Measurements from ENCODE around the gene BIRC2.
"Not testable (repeated sequence)": the region's sequence is repeated elsewhere in the genome, so short reads cannot be mapped to it uniquely, and the experiment has no call there.

BIRC2 gene

DNA sequence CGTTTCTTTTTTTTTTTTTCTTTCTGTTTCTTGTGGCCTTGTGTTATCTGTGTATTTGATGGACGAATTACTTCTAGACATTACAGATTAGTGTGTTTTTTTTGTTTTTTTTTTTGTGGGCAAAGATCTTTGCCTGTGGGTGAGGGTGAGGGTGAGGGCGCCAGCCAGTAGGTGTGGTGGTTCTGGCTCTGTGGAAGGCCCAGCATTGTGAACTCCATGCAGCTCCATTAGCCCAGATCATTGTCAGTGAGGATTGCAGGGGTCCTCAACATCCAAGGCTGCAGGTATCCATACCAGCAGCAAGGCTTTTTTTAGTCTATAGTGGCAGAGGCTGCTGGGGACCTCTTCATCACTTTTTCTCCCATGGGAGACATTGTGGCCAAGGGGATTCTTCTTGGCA lies 13.7 kb downstream of the BIRC2 start:
- TF ChIP-seq, protein P1, sequence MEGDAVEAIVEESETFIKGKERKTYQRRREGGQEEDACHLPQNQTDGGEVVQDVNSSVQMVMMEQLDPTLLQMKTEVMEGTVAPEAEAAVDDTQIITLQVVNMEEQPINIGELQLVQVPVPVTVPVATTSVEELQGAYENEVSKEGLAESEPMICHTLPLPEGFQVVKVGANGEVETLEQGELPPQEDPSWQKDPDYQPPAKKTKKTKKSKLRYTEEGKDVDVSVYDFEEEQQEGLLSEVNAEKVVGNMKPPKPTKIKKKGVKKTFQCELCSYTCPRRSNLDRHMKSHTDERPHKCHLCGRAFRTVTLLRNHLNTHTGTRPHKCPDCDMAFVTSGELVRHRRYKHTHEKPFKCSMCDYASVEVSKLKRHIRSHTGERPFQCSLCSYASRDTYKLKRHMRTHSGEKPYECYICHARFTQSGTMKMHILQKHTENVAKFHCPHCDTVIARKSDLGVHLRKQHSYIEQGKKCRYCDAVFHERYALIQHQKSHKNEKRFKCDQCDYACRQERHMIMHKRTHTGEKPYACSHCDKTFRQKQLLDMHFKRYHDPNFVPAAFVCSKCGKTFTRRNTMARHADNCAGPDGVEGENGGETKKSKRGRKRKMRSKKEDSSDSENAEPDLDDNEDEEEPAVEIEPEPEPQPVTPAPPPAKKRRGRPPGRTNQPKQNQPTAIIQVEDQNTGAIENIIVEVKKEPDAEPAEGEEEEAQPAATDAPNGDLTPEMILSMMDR (IDR thresholded peaks at IDR 0.05; ENCODE audit: insufficient read depth, low read length, missing control alignments): no peak
- POLR2A ChIA-PET: no interaction called here
- CTCF ChIA-PET: interaction anchor here (0.7 to 1.2 kb wide), 5 partner anchors 15 to 305 kb away, joined by 3 to 5 read pairs (median 4); no protein-coding TSS in a partner anchor
- DNase-seq (ENCODE audit: low read depth, low spot score): no peak
- H3K4me3 ChIP-seq (ENCODE audit: low read depth, low read length): no peak overlapping the region

DNA sequence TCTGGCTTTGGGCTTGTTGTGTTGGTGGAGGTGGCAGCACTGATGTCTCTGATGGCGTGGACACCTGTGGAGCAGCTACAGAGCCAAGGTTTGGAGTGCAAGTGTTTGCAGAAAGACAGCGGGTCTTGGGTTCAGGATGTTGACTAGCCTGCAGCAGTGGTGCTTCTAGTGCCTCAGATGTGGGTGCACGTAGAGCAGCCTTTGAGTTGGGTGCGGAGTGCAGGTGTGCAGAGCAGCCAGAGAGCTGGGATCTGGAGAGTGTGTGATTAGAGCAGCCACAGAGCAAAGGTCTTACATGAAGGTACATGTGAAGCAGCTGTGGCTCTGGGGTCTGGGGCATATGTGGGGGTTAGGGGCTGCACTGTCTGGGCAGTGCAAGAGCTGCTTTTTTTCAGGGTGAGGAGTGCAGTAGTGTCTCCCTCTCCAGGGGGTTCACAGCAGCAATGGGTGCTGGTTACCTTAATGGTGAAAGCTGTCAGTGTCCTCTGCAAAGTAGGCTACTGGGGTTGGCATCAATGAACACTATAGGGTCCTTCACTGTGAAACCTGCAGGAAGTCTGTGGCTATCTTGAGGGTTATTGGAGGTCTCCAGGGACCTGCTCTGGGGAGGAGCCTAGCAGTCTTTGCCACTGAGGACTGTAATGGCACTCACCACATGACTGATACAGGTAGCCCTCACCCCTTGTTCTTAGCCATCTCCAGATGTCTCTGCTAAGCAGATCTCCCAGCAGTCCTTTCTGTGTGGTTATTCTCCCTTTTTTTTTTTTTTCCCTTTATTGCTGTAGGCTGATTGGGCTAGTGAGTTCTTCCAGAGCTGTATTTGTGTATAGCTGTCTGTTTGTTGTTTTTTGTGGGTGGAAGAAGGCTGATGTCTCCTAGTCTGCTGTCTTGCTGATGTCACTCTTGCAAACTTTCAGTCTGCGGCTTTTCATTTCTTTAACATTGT lies 14.3 kb downstream of the BIRC2 start:
- H3K4me3 ChIP-seq (ENCODE audit: low read depth, low read length): no peak overlapping the region
- TF ChIP-seq, protein P1 (IDR thresholded peaks at IDR 0.05; ENCODE audit: insufficient read depth, low read length, missing control alignments): no peak
- DNase-seq (ENCODE audit: low read depth, low spot score): no peak
- CTCF ChIA-PET: interaction anchor here (0.8 to 1.2 kb wide), 4 partner anchors 11 to 29 kb away, joined by 3 to 5 read pairs (median 4); no protein-coding TSS in a partner anchor
- POLR2A ChIA-PET: no interaction called here

DNA sequence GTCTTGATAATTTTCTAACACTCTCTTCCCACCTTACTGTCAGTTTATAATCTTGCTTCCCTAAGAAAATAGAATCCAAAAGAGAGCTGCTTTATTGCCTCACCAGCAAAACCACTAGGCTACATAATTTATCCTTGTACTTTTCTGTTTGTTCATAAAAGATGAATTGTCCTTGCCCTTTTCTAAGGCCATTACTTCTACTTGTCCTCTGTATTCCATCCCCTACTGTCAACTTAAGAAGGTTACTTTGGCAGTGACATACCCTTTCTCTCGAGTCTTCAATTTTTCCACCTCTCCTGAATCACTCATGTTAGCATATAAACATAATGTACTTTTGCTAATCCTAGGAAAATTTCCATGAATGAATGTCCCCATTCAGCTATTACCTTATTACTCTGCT lies 18.0 kb downstream of the BIRC2 start:
- CTCF ChIA-PET: interaction anchor here (0.7 to 6.2 kb wide), 7 partner anchors 16 to 134 kb away, joined by 3 to 40 read pairs (median 4); no protein-coding TSS in a partner anchor
- no peak overlapping the region for H3K4me3 ChIP-seq (ENCODE audit: low read depth, low read length)
- POLR2A ChIA-PET: no interaction called here
- TF ChIP-seq, protein P1 (IDR thresholded peaks at IDR 0.05; ENCODE audit: insufficient read depth, low read length, missing control alignments): no peak
- no peak for DNase-seq (ENCODE audit: low read depth, low spot score)

DNA sequence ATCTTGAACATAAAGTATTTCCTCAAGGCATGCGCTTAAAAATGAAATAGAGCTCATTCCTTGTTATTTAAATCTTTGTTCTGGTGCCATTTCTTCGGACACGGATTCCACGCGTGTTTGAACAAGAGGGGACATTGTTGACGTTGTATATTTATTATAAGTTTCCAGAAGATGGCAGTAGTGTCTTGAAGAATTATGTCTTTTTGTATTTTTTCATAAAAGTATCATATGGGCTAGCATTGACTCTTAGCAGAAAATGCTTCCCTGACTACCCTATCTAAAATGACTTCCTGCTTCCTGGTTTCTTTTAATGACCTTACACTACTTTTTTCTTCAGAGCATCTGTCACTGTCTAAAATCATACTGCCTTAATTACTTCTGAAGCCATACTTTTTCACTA lies 20.4 kb downstream of the BIRC2 start:
- no peak for DNase-seq (ENCODE audit: low read depth, low spot score)
- TF ChIP-seq, protein P1 (IDR thresholded peaks at IDR 0.05; ENCODE audit: insufficient read depth, low read length, missing control alignments): no peak
- no peak overlapping the region for H3K4me3 ChIP-seq (ENCODE audit: low read depth, low read length)
- CTCF ChIA-PET: interaction anchor here (0.7 to 6.2 kb wide), 19 partner anchors 8 to 307 kb away, joined by 3 to 40 read pairs (median 5); partner anchors contain the start of gene BIRC2
- POLR2A ChIA-PET: no interaction called here

DNA sequence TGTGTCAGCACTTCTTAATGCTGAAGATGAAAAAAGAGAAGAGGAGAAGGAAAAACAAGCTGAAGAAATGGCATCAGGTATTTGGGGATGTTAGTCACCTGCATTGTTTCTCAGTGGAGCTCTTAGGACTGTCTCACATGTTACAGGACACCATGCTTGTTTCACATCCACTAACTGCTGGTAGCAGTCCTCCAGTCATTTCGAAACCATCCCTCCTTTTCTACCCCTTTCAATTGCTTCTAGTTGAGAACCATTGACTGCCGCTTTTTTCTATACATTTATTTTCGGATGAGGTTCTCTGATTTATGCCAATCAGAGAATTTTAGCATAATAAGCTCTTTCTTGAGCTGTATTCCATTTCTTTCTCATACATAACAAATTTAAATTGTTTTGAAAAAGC lies 21.5 kb downstream of the BIRC2 start:
- no peak overlapping the region for H3K4me3 ChIP-seq (ENCODE audit: low read depth, low read length)
- POLR2A ChIA-PET: no interaction called here
- CTCF ChIA-PET: interaction anchor here (0.7 to 6.2 kb wide), 8 partner anchors 11 to 298 kb away, joined by 3 to 40 read pairs (median 3); no protein-coding TSS in a partner anchor
- TF ChIP-seq, protein P1 (IDR thresholded peaks at IDR 0.05; ENCODE audit: insufficient read depth, low read length, missing control alignments): no peak
- DNase-seq (ENCODE audit: low read depth, low spot score): no peak

DNA sequence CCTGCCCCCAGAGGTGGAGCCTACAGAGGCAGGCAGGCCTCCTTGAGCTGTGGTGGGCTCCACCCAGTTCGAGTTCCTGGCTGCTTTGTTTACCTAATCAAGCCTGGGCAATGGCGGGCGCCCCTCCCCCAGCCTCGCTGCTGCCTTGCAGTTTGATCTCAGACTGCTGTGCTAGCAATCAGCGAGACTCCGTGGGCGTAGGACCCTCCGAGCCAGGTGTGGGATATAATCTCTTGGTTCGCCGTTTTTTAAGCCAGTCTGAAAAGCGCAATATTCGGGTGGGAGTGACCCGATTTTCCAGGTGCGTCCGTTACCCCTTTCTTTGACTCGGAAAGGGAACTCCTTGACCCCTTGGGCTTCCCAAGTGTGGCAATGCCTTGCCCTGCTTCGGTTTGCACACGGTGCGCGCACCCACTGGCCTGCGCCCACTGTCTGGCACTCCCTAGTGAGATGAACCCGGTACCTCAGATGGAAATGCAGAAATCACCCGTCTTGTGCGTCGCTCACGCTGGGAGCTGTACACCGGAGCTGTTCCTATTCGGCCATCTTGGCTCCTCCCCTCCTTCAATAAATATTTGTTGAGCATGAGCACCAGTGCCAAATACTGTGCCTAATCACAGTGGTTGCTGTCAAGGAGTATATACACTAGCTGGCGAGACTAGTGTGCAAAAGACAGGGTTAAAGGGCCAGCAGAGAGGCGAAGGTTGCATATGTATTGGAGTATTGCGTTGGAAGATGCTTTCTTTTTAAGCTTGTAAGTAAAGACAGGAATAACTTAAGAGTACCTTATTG lies 27.8 kb downstream of the BIRC2 start:
- POLR2A ChIA-PET; DNase-seq (ENCODE audit: low read depth, low spot score); H3K4me3 ChIP-seq (ENCODE audit: low read depth, low read length): not testable (repeated sequence)
- CTCF ChIA-PET: interaction anchor here (0.7 to 1.8 kb wide), 7 partner anchors 8 to 125 kb away, joined by 3 to 9 read pairs (median 5); no protein-coding TSS in a partner anchor

Measured in AG04449 (cell line).